ENCODE measurements around the gene PHLDB1. TPM values are rescaled to one million over a fixed set of nuclear protein-coding genes. Genes with fewer than 3 reads are reported as not detected.
A peak's percentile ranks its signal among the peaks of the same experiment; 100 is the strongest.

The PHLDB1 gene
- total RNA-seq, 6 experiments from 2014 or later: 5.4 to 11.7 (median 6.3) TPM

DNA sequence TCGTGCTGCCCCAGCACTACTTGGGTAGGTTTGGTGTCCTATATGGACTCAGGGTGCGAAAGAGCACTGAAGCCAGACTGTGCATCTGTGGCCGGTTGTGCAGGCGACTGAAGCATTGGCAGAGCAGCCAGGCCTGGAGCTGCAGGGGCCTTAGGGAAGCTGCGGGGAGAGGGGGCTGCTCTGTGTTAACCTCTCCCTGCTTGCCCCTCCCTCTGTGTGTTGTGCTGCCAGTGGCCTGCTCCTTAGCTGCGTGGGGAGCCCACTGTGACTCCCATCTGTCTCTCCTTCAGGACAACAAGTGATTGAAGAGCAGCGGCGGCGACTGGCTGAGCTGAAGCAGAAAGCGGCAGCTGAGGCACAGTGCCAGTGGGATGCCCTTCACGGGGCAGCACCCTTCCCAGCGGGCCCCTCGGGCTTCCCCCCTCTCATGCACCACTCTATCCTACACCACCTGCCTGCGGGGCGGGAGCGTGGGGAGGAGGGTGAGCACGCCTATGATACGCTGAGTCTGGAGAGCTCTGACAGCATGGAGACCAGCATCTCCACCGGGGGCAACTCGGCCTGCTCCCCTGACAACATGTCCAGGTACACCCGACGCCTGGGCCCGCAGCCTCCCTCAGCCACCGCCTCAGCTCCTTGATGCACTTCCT, 37.8 kb downstream of the PHLDB1 start:
- Histone ChIP-seq H3K4me1 (no peaks in the 10 kb centered on the region), H3K27ac (no peak overlapping the region), H3K36me3 (no peaks in the 10 kb centered on the region), H3K27me3 (no peaks in the 10 kb centered on the region), H3K4me3 (no peak overlapping the region), H3K9me3 (no peaks in the 10 kb centered on the region)
- no peak for ATAC-seq
- no peak for TF ChIP-seq CTCF (IDR thresholded peaks at IDR 0.05)
- no peak for TF ChIP-seq POLR2A (IDR thresholded peaks at IDR 0.05)
- intact Hi-C loops (cut with DNase I): no loop called here
- no peak for DNase-seq
- 96% methylated on average over 7 of the region's 24 CpGs for WGBS (ENCODE audit: insufficient coverage, low coverage, low lambda C conversion rate, missing lambda C conversion rate)

DNA sequence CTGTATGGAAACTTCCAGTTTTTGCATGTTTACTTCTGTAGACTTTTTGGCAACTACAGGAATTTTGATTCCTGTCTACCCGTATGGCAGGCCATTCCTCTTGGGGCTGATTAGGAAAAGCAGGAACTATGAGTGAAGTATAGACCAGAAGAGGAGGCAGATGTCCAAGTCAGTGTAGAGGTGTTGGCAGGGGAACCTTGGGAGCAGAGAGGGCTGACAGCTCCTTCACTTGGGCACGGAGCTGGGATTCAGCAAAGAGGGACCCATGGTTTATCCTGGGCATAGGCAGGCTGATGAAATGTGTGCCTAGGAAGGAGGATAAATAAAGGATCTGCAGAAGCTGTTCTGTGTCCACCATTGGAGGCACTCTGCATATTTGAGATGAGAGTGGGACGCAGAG, 39.0 kb downstream of the PHLDB1 start:
- H3K4me1 ChIP-seq: no peaks in the 10 kb centered on the region
- no peak overlapping the region for H3K27ac ChIP-seq
- no peaks in the 10 kb centered on the region for H3K36me3 ChIP-seq
- H3K9me3 ChIP-seq: no peaks in the 10 kb centered on the region
- intact Hi-C loops (cut with DNase I): no loop called here
- TF ChIP-seq POLR2A (IDR thresholded peaks at IDR 0.05) (no peak), CTCF (IDR thresholded peaks at IDR 0.05) (no peak)
- H3K4me3 ChIP-seq: no peak overlapping the region
- H3K27me3 ChIP-seq: no peaks in the 10 kb centered on the region
- 66% methylated on average over 3 of the region's 3 CpGs for WGBS (ENCODE audit: insufficient coverage, low coverage, low lambda C conversion rate, missing lambda C conversion rate)
- DNase-seq: no peak
- no peak for ATAC-seq

- Histone ChIP-seq H3K27me3 (no peaks in the 10 kb centered on the region), H3K36me3 (no peaks in the 10 kb centered on the region), H3K4me3 (no peak overlapping the region), H3K9me3 (no peaks in the 10 kb centered on the region), H3K4me1 (no peaks in the 10 kb centered on the region), H3K27ac (no peak overlapping the region)
- DNase-seq (no peak), ATAC-seq (no peak)
- intact Hi-C loops (cut with DNase I): no loop called here
- WGBS (ENCODE audit: insufficient coverage, low coverage, low lambda C conversion rate, missing lambda C conversion rate): 71% methylated on average over 1 of the region's 5 CpGs
- TF ChIP-seq CTCF (IDR thresholded peaks at IDR 0.05): no peak
- no peak for TF ChIP-seq POLR2A (IDR thresholded peaks at IDR 0.05)
Observed at GRCh38 chr11:118648291-118648690, 40.9 kb downstream of the PHLDB1 start.

- Histone ChIP-seq H3K36me3 (no peaks in the 10 kb centered on the region), H3K4me3 (no peak overlapping the region), H3K4me1 (no peaks in the 10 kb centered on the region), H3K27me3 (no peaks in the 10 kb centered on the region), H3K27ac (no peak overlapping the region), H3K9me3 (no peaks in the 10 kb centered on the region)
- TF ChIP-seq CTCF (IDR thresholded peaks at IDR 0.05): no peak
- TF ChIP-seq POLR2A (IDR thresholded peaks at IDR 0.05): no peak
- WGBS (ENCODE audit: insufficient coverage, low coverage, low lambda C conversion rate, missing lambda C conversion rate): 62% methylated on average over 4 of the region's 10 CpGs
- intact Hi-C loops (cut with DNase I): no loop called here
- DNase-seq (no peak), ATAC-seq (peak; percentile 33 to 75 (median 38))
Observed at GRCh38 chr11:118649941-118650340, 42.5 kb downstream of the PHLDB1 start.

DNA sequence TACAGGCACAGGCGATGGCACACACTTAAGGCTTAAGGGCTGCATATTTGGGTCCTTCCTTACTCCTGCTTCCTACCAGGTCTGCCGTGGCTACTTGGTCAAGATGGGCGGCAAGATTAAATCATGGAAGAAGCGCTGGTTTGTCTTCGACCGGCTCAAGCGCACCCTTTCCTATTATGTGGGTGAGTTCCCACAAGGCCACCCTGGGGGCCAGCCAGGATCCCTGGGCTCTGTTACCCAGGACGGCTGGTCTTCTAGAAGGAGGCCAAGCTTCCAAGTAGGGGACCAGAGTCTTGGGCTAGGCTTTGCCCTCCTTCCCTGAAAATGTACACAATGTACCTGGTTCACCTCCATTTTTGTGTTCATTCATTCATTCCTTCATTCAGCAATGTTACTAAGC, 43.0 kb downstream of the PHLDB1 start:
- Histone ChIP-seq H3K9me3 (no peaks in the 10 kb centered on the region), H3K36me3 (no peaks in the 10 kb centered on the region), H3K27ac (no peak overlapping the region), H3K27me3 (no peaks in the 10 kb centered on the region), H3K4me3 (no peak overlapping the region), H3K4me1 (no peaks in the 10 kb centered on the region)
- no peak for DNase-seq
- WGBS (ENCODE audit: insufficient coverage, low coverage, low lambda C conversion rate, missing lambda C conversion rate): no CpG with 5 or more reads among the region's 8 CpGs
- intact Hi-C loops (cut with DNase I): no loop called here
- ATAC-seq: no peak
- no peak for TF ChIP-seq POLR2A (IDR thresholded peaks at IDR 0.05)
- no peak for TF ChIP-seq CTCF (IDR thresholded peaks at IDR 0.05)
